ENCODE measurements around the gene ZNF280C.
"Not testable (repeated sequence)": the region's sequence is repeated elsewhere in the genome, so short reads cannot be mapped to it uniquely, and the experiment has no call there.

Gene ZNF280C

GRCh38 chrX:130268449-130269170 is at the start of gene ZNF280C:
ZNF280C (minus strand) TSS chrX:130268899; CDS start chrX:130260449, 8,450 bp downstream.
- DNase-seq: peak; percentile 39

GRCh38 chrX:130304587-130305368 is 36.1 kb upstream of the ZNF280C start:
- DNase-seq: no peak

GRCh38 chrX:130301977-130302376 is 33.3 kb upstream of the ZNF280C start:
- DNase-seq: no peak

- DNase-seq: no peak
Measured at GRCh38 chrX:130301405-130301804, 32.7 kb upstream of the ZNF280C start.

- no peak for DNase-seq
Measured at GRCh38 chrX:130300010-130300282, 31.2 kb upstream of the ZNF280C start.

GRCh38 chrX:130299279-130300009 is 30.7 kb upstream of the ZNF280C start:
- no peak for DNase-seq

- no peak for DNase-seq
Measured at GRCh38 chrX:130296743-130297142, 28.0 kb upstream of the ZNF280C start.

GRCh38 chrX:130296297-130296678 is 27.6 kb upstream of the ZNF280C start:
- DNase-seq: no peak

- DNase-seq: no peak
Measured at GRCh38 chrX:130295519-130296296, 27.0 kb upstream of the ZNF280C start.

- DNase-seq: no peak
Measured at GRCh38 chrX:130287071-130287770, 18.5 kb upstream of the ZNF280C start.

- no peak for DNase-seq
Measured at GRCh38 chrX:130285710-130286109, 17.0 kb upstream of the ZNF280C start.

GRCh38 chrX:130285069-130285620 is 16.4 kb upstream of the ZNF280C start:
- no peak for DNase-seq

GRCh38 chrX:130282151-130282550 is 13.5 kb upstream of the ZNF280C start:
- no peak for DNase-seq

GRCh38 chrX:130280901-130281300 is 12.2 kb upstream of the ZNF280C start:
- no peak for DNase-seq

GRCh38 chrX:130272253-130272652 is 3.6 kb upstream of the ZNF280C start:
- DNase-seq: not testable (repeated sequence)

- DNase-seq: not testable (repeated sequence)
Measured at GRCh38 chrX:130269391-130269790, 692 bp upstream of the ZNF280C start.

GRCh38 chrX:130267956-130268448 is 697 bp downstream of the ZNF280C start:
- no peak for DNase-seq

- DNase-seq: no peak
Measured at GRCh38 chrX:130264573-130264972, 4.1 kb downstream of the ZNF280C start.

- no peak for DNase-seq
Measured at GRCh38 chrX:130263016-130263415, 5.7 kb downstream of the ZNF280C start.

GRCh38 chrX:130262231-130262630 is 6.5 kb downstream of the ZNF280C start:
- DNase-seq: no peak

- DNase-seq: no peak
Measured at GRCh38 chrX:130261296-130261893, 7.3 kb downstream of the ZNF280C start.
